ENCODE data around the gene KLHDC1.

Gene KLHDC1

DNA sequence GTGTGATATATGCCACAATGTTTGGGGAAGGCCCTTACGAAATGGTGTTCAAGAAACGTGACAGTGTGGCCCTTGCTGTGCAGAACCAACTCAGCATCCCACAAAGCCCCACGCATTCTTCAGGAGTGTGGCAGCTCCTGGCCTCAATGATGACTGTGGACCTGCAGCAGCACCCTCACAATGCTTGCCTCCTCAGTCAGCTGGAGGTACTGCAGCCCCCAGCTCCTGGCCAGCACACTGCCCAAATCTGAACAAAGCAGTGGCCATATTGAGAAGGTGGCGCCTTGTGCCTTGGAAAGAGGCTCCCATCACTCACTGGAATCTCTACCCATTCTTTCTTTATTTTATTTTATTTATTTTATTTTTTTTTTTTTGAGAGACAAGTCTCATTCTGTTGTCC lies 15.3 kb upstream of the KLHDC1 start:
- TF ChIP-seq CTCF (IDR thresholded peaks at IDR 0.05; ENCODE audit: low read length) (no peak), EZH2 (IDR thresholded peaks at IDR 0.05; ENCODE audit: borderline replicate concordance, low read length) (no peak)
- H3K79me2 ChIP-seq (ENCODE audit: insufficient read depth, low read length): no peaks in the 10 kb centered on the region
- no peaks in the 10 kb centered on the region for H3F3A ChIP-seq (ENCODE audit: insufficient read depth, low read length)
- H4K20me1 ChIP-seq (ENCODE audit: insufficient read depth, low read length): no peaks in the 10 kb centered on the region
- no peak overlapping the region for H3K9ac ChIP-seq (ENCODE audit: low read length)
- peaks cover 86% of the 10 kb centered on the region for H3K36me3 ChIP-seq (ENCODE audit: insufficient read depth, low read length)
- H3K4me2 ChIP-seq (ENCODE audit: low read length): no peak overlapping the region
- H3K4me1 ChIP-seq (ENCODE audit: insufficient read depth, low read length, severe bottlenecking): no peaks in the 10 kb centered on the region
- H3K27me3 ChIP-seq (ENCODE audit: insufficient read depth, low read length): no peaks in the 10 kb centered on the region
- no peaks in the 10 kb centered on the region for H3K9me3 ChIP-seq (ENCODE audit: low read length)
- H3K9me2 ChIP-seq (ENCODE audit: low read depth, low read length): no peaks in the 10 kb centered on the region
- no peak overlapping the region for H2AFZ ChIP-seq (ENCODE audit: low read length)
- no peak overlapping the region for H3K27ac ChIP-seq (ENCODE audit: low read depth, low read length, poor library complexity, severe bottlenecking)
- no peak overlapping the region for H3K4me3 ChIP-seq (ENCODE audit: low read depth, low read length, poor library complexity, severe bottlenecking)

DNA sequence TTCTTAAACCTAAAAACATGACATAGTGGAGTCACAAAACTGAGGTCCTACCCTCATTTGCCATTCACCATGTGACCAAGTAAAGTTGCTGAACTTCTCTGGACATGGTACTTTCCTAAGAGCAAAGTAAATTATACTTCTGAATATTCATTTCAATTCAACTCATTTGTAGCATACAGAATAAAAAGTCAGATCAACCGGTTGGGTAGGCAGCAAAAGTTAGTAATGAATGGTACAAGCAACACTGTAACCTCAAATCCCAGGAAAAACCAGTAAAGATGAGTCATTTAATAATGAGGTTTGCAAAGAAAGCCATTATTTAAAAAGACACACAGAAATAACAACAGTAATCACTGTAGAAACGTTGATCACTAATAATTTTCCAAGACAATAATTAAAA lies 13.6 kb upstream of the KLHDC1 start:
- Histone ChIP-seq H3K27ac (ENCODE audit: low read depth, low read length, poor library complexity, severe bottlenecking) (no peak overlapping the region), H3K9me3 (ENCODE audit: low read length) (no peaks in the 10 kb centered on the region), H3K36me3 (ENCODE audit: insufficient read depth, low read length) (peaks cover 87% of the 10 kb centered on the region), H3K4me2 (ENCODE audit: low read length) (no peak overlapping the region), H3K4me1 (ENCODE audit: insufficient read depth, low read length, severe bottlenecking) (no peaks in the 10 kb centered on the region), H3K4me3 (ENCODE audit: low read depth, low read length, poor library complexity, severe bottlenecking) (no peak overlapping the region), H2AFZ (ENCODE audit: low read length) (no peak overlapping the region), H3F3A (ENCODE audit: insufficient read depth, low read length) (no peaks in the 10 kb centered on the region), H3K9ac (ENCODE audit: low read length) (no peak overlapping the region), H3K9me2 (ENCODE audit: low read depth, low read length) (no peaks in the 10 kb centered on the region), H4K20me1 (ENCODE audit: insufficient read depth, low read length) (no peaks in the 10 kb centered on the region), H3K27me3 (ENCODE audit: insufficient read depth, low read length) (no peaks in the 10 kb centered on the region), H3K79me2 (ENCODE audit: insufficient read depth, low read length) (no peaks in the 10 kb centered on the region)
- TF ChIP-seq EZH2 (IDR thresholded peaks at IDR 0.05; ENCODE audit: borderline replicate concordance, low read length) (no peak), CTCF (IDR thresholded peaks at IDR 0.05; ENCODE audit: low read length) (no peak)

DNA sequence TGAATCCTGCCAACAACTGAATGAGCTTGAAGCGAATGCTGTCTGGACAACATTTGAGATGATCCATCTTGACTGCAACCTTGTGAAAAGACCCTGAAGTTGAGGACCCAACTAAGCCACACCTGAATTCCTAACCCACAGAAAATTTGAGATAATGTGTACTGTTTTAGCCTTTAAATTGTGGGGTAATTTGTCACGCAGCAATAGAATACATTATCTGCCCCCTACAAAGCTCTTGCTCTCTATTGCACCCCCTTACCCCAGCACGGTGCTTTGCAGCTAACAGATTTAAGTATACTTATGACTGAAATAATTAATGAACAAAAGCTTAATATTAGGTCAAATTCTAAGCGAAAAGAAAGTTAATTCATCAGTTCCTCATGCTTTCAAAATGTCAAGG lies 6.5 kb upstream of the KLHDC1 start:
- peak overlapping the region; percentile 80; the same call in 1 of the 2 replicates for H3K9ac ChIP-seq (ENCODE audit: low read length)
- no peaks in the 10 kb centered on the region for H4K20me1 ChIP-seq (ENCODE audit: insufficient read depth, low read length)
- no peaks in the 10 kb centered on the region for H3K9me2 ChIP-seq (ENCODE audit: low read depth, low read length)
- TF ChIP-seq CTCF (IDR thresholded peaks at IDR 0.05; ENCODE audit: low read length) (no peak), EZH2 (IDR thresholded peaks at IDR 0.05; ENCODE audit: borderline replicate concordance, low read length) (no peak)
- no peak overlapping the region for H3K27ac ChIP-seq (ENCODE audit: low read depth, low read length, poor library complexity, severe bottlenecking)
- H3K4me2 ChIP-seq (ENCODE audit: low read length): peak overlapping the region; percentile 89
- H3K79me2 ChIP-seq (ENCODE audit: insufficient read depth, low read length): peaks cover 29% of the 10 kb centered on the region
- no peak overlapping the region for H2AFZ ChIP-seq (ENCODE audit: low read length)
- peaks cover 29% of the 10 kb centered on the region for H3K36me3 ChIP-seq (ENCODE audit: insufficient read depth, low read length)
- peaks cover 19% of the 10 kb centered on the region for H3K4me1 ChIP-seq (ENCODE audit: insufficient read depth, low read length, severe bottlenecking)
- H3K4me3 ChIP-seq (ENCODE audit: low read depth, low read length, poor library complexity, severe bottlenecking): peak overlapping the region; percentile 77
- H3F3A ChIP-seq (ENCODE audit: insufficient read depth, low read length): no peaks in the 10 kb centered on the region
- H3K9me3 ChIP-seq (ENCODE audit: low read length): no peaks in the 10 kb centered on the region
- no peaks in the 10 kb centered on the region for H3K27me3 ChIP-seq (ENCODE audit: insufficient read depth, low read length)
